ENCODE measurements around the gene CLIP2. TPM values are rescaled to one million over a fixed set of nuclear protein-coding genes. Genes with fewer than 3 reads are reported as not detected.

The CLIP2 gene
- total RNA-seq, 4 donors from 2014 or later, result 25.5 to 44.3 (median 37.1) TPM

DNA sequence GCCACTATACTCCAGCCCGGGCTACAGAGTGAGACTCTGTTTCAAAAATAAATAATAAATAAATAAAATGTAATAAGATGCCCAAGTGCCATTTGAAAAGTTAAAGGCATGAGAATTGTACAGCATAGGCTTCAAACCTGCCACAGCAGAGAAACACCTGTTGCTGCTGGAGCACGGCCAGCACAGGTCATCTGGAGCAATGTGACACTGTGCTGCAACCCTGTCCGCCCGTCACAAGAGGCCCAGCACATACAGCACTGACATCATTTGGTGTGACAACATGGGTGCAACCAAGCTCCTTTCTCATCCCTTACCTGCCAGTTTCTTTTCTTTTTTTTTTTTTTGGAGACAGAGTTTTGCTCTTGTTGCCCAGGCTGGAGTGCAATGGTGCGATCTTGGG lies 36.3 kb upstream of the CLIP2 start:
- H3K36me3 ChIP-seq, result peaks cover 9 to 41% (median 37%) of the 10 kb centered on the region in 4 donors
- DNase-seq (ENCODE audit: extremely low spot score), result no peak
- no peak for TF ChIP-seq POLR2A (IDR thresholded peaks at IDR 0.05; ENCODE audit: low read depth)
- no peak for TF ChIP-seq EP300 (IDR thresholded peaks at IDR 0.05)
- no peak for TF ChIP-seq POLR2AphosphoS5 (IDR thresholded peaks at IDR 0.05)
- TF ChIP-seq, protein P1, sequence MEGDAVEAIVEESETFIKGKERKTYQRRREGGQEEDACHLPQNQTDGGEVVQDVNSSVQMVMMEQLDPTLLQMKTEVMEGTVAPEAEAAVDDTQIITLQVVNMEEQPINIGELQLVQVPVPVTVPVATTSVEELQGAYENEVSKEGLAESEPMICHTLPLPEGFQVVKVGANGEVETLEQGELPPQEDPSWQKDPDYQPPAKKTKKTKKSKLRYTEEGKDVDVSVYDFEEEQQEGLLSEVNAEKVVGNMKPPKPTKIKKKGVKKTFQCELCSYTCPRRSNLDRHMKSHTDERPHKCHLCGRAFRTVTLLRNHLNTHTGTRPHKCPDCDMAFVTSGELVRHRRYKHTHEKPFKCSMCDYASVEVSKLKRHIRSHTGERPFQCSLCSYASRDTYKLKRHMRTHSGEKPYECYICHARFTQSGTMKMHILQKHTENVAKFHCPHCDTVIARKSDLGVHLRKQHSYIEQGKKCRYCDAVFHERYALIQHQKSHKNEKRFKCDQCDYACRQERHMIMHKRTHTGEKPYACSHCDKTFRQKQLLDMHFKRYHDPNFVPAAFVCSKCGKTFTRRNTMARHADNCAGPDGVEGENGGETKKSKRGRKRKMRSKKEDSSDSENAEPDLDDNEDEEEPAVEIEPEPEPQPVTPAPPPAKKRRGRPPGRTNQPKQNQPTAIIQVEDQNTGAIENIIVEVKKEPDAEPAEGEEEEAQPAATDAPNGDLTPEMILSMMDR (IDR thresholded peaks at IDR 0.05), result no peak
- H3K27ac ChIP-seq (replicated peaks in 1 of 4), result no peak overlapping the region
- intact Hi-C loops (cut with DNase I), result loop anchor here (5.0 kb wide), 1 partner anchor 39 kb away; no protein-coding TSS in a partner anchor
- WGBS, result 80% methylated on average over 5 of the region's 5 CpGs
- H3K27me3 ChIP-seq, result no peaks in the 10 kb centered on the region
- no peak overlapping the region for H3K4me3 ChIP-seq
- H3K9me3 ChIP-seq, result no peaks in the 10 kb centered on the region
- peaks cover 15 to 35% (median 26%) of the 10 kb centered on the region in 4 donors for H3K4me1 ChIP-seq

DNA sequence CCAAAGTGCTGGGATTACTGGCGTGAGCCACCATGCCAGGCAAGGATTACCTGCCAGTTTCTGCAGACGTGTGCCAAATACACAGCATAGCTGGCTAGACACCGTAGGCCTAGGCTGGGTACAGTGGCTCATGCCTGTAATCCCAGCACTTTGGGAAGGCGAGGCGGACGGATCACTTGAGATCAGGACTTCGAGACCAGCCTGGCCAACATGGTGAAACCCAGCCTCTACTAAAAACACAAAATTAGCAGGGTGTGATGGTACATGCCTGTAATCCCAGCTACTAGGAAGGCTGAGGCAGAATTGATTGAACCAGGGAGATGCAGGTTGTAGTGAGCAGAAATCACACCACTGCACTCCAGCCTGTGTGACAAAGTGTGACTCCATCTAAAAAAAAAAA lies 35.9 kb upstream of the CLIP2 start:
- no peak for DNase-seq (ENCODE audit: extremely low spot score)
- Histone ChIP-seq H3K4me3 (peak overlapping the region; percentile 69 to 80 (median 72)), H3K27me3 (no peaks in the 10 kb centered on the region), H3K27ac (replicated peaks in 1 of 4) (peak overlapping the region in 1 of 4 donors; percentile 93), H3K4me1 (peaks cover 15 to 35% (median 26%) of the 10 kb centered on the region in 4 donors), H3K9me3 (no peaks in the 10 kb centered on the region), H3K36me3 (peaks cover 7 to 36% (median 32%) of the 10 kb centered on the region in 4 donors)
- TF ChIP-seq POLR2A (IDR thresholded peaks at IDR 0.05; ENCODE audit: low read depth), result no peak
- TF ChIP-seq, protein P1 (IDR thresholded peaks at IDR 0.05), result no peak
- no peak for TF ChIP-seq POLR2AphosphoS5 (IDR thresholded peaks at IDR 0.05)
- TF ChIP-seq EP300 (IDR thresholded peaks at IDR 0.05), result no peak
- WGBS, result 60% methylated on average over 7 of the region's 7 CpGs
- intact Hi-C loops (cut with DNase I), result loop anchor here (5.0 kb wide), 1 partner anchor 39 kb away; no protein-coding TSS in a partner anchor

DNA sequence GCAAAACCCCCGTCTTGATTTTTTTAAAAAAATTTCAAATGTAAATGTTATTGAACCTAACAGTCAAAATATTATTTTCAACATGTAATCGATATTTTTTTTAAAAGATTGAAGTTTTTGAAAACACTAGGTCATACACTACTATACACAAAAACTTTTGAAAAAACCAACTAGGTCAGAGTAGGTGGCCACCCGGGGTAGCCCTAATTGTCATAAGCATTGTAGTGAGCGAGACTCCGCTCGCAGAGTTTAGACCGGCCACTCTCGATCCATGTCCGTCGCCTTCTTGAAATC lies 35.4 kb upstream of the CLIP2 start:
- no peak for DNase-seq (ENCODE audit: extremely low spot score)
- Histone ChIP-seq H3K36me3 (peaks cover 2 to 32% (median 28%) of the 10 kb centered on the region in 4 donors), H3K27ac (replicated peaks in 1 of 4) (peak overlapping the region; percentile 85 to 94 (median 92)), H3K4me3 (peak overlapping the region; percentile 69 to 80 (median 72)), H3K4me1 (peaks cover 15 to 35% (median 26%) of the 10 kb centered on the region in 4 donors), H3K27me3 (no peaks in the 10 kb centered on the region), H3K9me3 (no peaks in the 10 kb centered on the region)
- TF ChIP-seq POLR2A (IDR thresholded peaks at IDR 0.05; ENCODE audit: low read depth) (no peak), EP300 (IDR thresholded peaks at IDR 0.05) (no peak), POLR2AphosphoS5 (IDR thresholded peaks at IDR 0.05) (no peak)
- TF ChIP-seq, protein P1 (IDR thresholded peaks at IDR 0.05), result no peak
- intact Hi-C loops (cut with DNase I), result loop anchor here (5.0 kb wide), 1 partner anchor 39 kb away; no protein-coding TSS in a partner anchor
- under 1% methylated on average over 10 of the region's 10 CpGs for WGBS

DNA sequence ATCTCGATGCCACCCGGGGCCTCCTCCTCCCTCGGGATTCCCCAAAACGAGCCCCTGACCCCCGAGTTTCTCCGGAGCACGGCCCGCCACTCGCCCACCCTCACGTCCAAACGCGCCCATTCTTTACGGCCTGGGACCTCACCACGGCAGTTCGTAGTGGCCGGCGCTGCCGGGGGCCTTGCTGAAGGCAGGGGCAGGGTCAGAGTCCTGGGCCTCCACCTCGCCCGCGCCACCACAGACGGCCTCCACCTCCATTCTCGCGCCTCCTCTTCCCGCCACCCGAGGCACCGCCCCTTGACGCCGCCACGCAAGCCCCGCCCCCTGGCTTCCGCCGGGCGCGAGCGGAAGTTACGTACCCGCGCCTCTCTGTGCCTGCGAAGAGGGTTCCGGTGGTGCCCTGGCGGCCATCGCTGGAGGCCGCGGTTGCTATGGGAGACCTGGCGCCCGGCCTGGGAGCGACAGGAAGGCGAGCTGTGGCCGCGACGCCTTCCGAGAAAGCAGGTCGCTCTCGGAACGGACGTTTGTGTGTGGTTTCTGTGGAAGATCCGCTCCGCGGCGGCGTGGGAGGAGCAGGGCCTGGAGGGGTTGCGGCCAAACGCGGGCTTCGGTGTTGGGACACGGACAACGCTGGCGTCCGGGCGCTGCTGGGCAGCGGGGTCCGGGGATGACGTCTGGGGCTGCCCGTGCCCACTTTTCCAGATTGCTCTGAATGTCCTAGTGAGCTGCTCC lies 34.9 kb upstream of the CLIP2 start, which contains the start of gene RFC2:
Gene RFC2, minus strand, starts transcription at position 271 of the 729 bp plus-strand sequence. Its CDS starts 16 bp downstream, at position 255.
- TF ChIP-seq POLR2AphosphoS5 (IDR thresholded peaks at IDR 0.05) (peak; percentile 92 to 99), EP300 (IDR thresholded peaks at IDR 0.05) (peak; percentile 59), POLR2A (IDR thresholded peaks at IDR 0.05; ENCODE audit: low read depth) (peak; percentile 67)
- TF ChIP-seq, protein P1 (IDR thresholded peaks at IDR 0.05), result peak in 2 of 3 experiments; percentile 40 to 41
- Histone ChIP-seq H3K27ac (replicated peaks in 1 of 4) (peak within 1 kb of the TSS; percentile 85 to 94 (median 92)), H3K4me3 (peak within 1 kb of the TSS; percentile 69 to 80 (median 72)), H3K4me1 (peaks cover 15 to 35% (median 26%) of the 10 kb centered on the region in 4 donors), H3K9me3 (no peaks in the 10 kb centered on the region), H3K36me3 (peaks cover 0 to 27% (median 23%) of the 10 kb centered on the region in 4 donors), H3K27me3 (no peaks in the 10 kb centered on the region)
- DNase-seq (ENCODE audit: extremely low spot score), result peak; percentile 99
- intact Hi-C loops (cut with DNase I), result loop anchor here (5.0 kb wide), 1 partner anchor 38 kb away; no protein-coding TSS in a partner anchor
- WGBS, result under 1% methylated on average over 14 of the region's 75 CpGs

All from esophagus muscularis mucosa (tissue), 4 donors.